ENCODE measurements around the gene PTDSS2. TPM values are rescaled to one million over a fixed set of nuclear protein-coding genes. Genes with fewer than 3 reads are reported as not detected.
"Not testable (repeated sequence)": the region's sequence is repeated elsewhere in the genome, so short reads cannot be mapped to it uniquely, and the experiment has no call there.

The PTDSS2 gene
- total RNA-seq, 1 donor = 42.3 TPM

GRCh38 chr11:429931-430456, 20.1 kb upstream of the PTDSS2 start:
- no peak for DNase-seq (ENCODE audit: low read depth in 2 of 3, low spot score in 2 of 3)

- DNase-seq (ENCODE audit: low read depth in 2 of 3, low spot score in 2 of 3) = no peak
These were observed 18.2 kb upstream of the PTDSS2 start for GRCh38 chr11:431921-432320.

GRCh38 chr11:432501-433100, 17.5 kb upstream of the PTDSS2 start:
- no peak for DNase-seq (ENCODE audit: low read depth in 2 of 3, low spot score in 2 of 3)

GRCh38 chr11:433111-433510, 17.0 kb upstream of the PTDSS2 start:
- DNase-seq (ENCODE audit: low read depth in 2 of 3, low spot score in 2 of 3) = no peak

- no peak for DNase-seq (ENCODE audit: low read depth in 2 of 3, low spot score in 2 of 3)
These were observed 16.4 kb upstream of the PTDSS2 start for GRCh38 chr11:433641-434040.

GRCh38 chr11:434496-434895, 15.6 kb upstream of the PTDSS2 start:
- DNase-seq (ENCODE audit: low read depth in 2 of 3, low spot score in 2 of 3) = no peak

- not testable (repeated sequence) for DNase-seq (ENCODE audit: low read depth in 2 of 3, low spot score in 2 of 3)
These were observed 14.9 kb upstream of the PTDSS2 start for GRCh38 chr11:434999-435740.

GRCh38 chr11:437228-437870, 12.7 kb upstream of the PTDSS2 start:
- DNase-seq (ENCODE audit: low read depth in 2 of 3, low spot score in 2 of 3) = no peak

- no peak for DNase-seq (ENCODE audit: low read depth in 2 of 3, low spot score in 2 of 3)
These were observed 11.8 kb upstream of the PTDSS2 start for GRCh38 chr11:438101-438844.

GRCh38 chr11:439315-440064, 10.6 kb upstream of the PTDSS2 start:
- DNase-seq (ENCODE audit: low read depth in 2 of 3, low spot score in 2 of 3) = no peak

GRCh38 chr11:440065-441042, 9.7 kb upstream of the PTDSS2 start:
- no peak for DNase-seq (ENCODE audit: low read depth in 2 of 3, low spot score in 2 of 3)

- no peak for DNase-seq (ENCODE audit: low read depth in 2 of 3, low spot score in 2 of 3)
These were observed 9.0 kb upstream of the PTDSS2 start for GRCh38 chr11:441043-441417.

- peak in 2 of 3 donors; percentile 46 to 54 for DNase-seq (ENCODE audit: low read depth in 2 of 3, low spot score in 2 of 3)
These were observed 8.4 kb upstream of the PTDSS2 start, which contains the start of gene ANO9 for GRCh38 chr11:441418-442274. TSS of gene ANO9 (minus strand) at chr11:442011. CDS start at chr11:441926, 85 bp downstream.

GRCh38 chr11:442611-443081, 7.4 kb upstream of the PTDSS2 start:
- DNase-seq (ENCODE audit: low read depth in 2 of 3, low spot score in 2 of 3) = no peak

GRCh38 chr11:443542-444199, 6.4 kb upstream of the PTDSS2 start:
- no peak for DNase-seq (ENCODE audit: low read depth in 2 of 3, low spot score in 2 of 3)

GRCh38 chr11:444396-445144, 5.5 kb upstream of the PTDSS2 start:
- no peak for DNase-seq (ENCODE audit: low read depth in 2 of 3, low spot score in 2 of 3)

Measured in hematopoietic multipotent progenitor cell (in vitro differentiated cells).